Fibroblast of lung (primary cell): ENCODE measurements around the gene LRRC58.

Experiments
- CTCF ChIP-seq, 2 donors: IDR thresholded peaks in 1 of 2; conservative IDR thresholded peaks in 1 of 2; 1 replicate in 1 of 2; 2 replicates in 1 of 2; pipeline ENCODE4 v1.5.1; 2011 to 2012; ENCODE audit warnings: low read length in 2 of 2, control low read depth in 1 of 2, inconsistent platforms in 1 of 2, low read depth in 1 of 2, mild to moderate bottlenecking in 1 of 2
- EZH2 ChIP-seq: IDR thresholded peaks from 2 replicates; pipeline ENCODE4 v1.5.1; 2012; ENCODE audit warnings: low read length, control low read depth, mild to moderate bottlenecking; ENCODE audit errors: missing control alignments

- TF ChIP-seq EZH2 (no peak), CTCF (conservative IDR thresholded peaks at IDR 0.05 in 1 of 2, IDR thresholded peaks at IDR 0.05 in 1 of 2; ENCODE audit: low read depth in 1 of 2, low read length in 2 of 2) (no peak)
These were observed 62.7 kb downstream of the LRRC58 start for GRCh38 chr3:120286465-120286864.
